GM23338 (cell line): ENCODE data around the gene APC. TPM values are rescaled to one million over a fixed set of nuclear protein-coding genes. Genes with fewer than 3 reads are reported as not detected.

Experiments
- ATAC-seq: fragments of 200-7000 bp; cut with Tn5 transposase; 3 replicates; pipeline ENCODE4 v1.9.1; 2020
- DNase-seq: peaks from one replicate; pipeline ENCODE4 v3.0.0-alpha.2; 2015; ENCODE audit warnings: low spot score
- H2AFZ ChIP-seq: fragments of 200-600 bp; sonication (generic); 2 replicates; pipeline ENCODE4 v1.8.0; 2016; ENCODE audit warnings: antibody characterized with exemption, mild to moderate bottlenecking, moderate library complexity
- H3F3A ChIP-seq: fragments of 200-600 bp; sonication (generic); replicated peaks from 2 replicates; pipeline ENCODE4 v1.8.0; 2017; ENCODE audit warnings: antibody characterized with exemption, mixed run types, low read depth
- H3K27ac ChIP-seq: fragments of 200-600 bp; sonication (generic); 2 replicates; pipeline ENCODE4 v1.6.1; 2016; ENCODE audit warnings: low read depth
- H3K27me3 ChIP-seq: fragments of 200-600 bp; sonication (generic); 2 replicates; pipeline ENCODE4 v1.8.0; 2016; ENCODE audit warnings: mild to moderate bottlenecking, mixed run types, moderate library complexity; ENCODE audit not compliant: insufficient read depth
- H3K36me3 ChIP-seq: fragments of 200-600 bp; sonication (generic); 2 replicates; pipeline ENCODE4 v1.8.0; 2016; ENCODE audit warnings: mild to moderate bottlenecking; ENCODE audit not compliant: insufficient read depth
- H3K4me1 ChIP-seq: fragments of 200-600 bp; sonication (generic); 2 replicates; pipeline ENCODE4 v1.8.0; 2016; ENCODE audit warnings: mild to moderate bottlenecking, moderate library complexity; ENCODE audit not compliant: insufficient read depth
- H3K4me2 ChIP-seq: fragments of 200-600 bp; sonication (generic); 2 replicates; pipeline ENCODE4 v1.7.1; 2017; ENCODE audit warnings: mixed run types
- H3K4me3 ChIP-seq: fragments of 200-600 bp; sonication (generic); 2 replicates; pipeline ENCODE4 v1.6.1; 2016; ENCODE audit warnings: mixed run types
- H3K79me2 ChIP-seq: fragments of 200-600 bp; sonication (generic); replicated peaks from 2 replicates; pipeline ENCODE4 v1.8.0; 2017; ENCODE audit warnings: mild to moderate bottlenecking; ENCODE audit not compliant: insufficient read depth
- H3K9me2 ChIP-seq: fragments of 200-600 bp; sonication (generic); 2 replicates; pipeline ENCODE4 v1.8.0; 2017; ENCODE audit not compliant: insufficient read depth
- H4K20me1 ChIP-seq: fragments of 200-600 bp; sonication (generic); replicated peaks from 2 replicates; pipeline ENCODE4 v1.8.0; 2017; ENCODE audit warnings: mild to moderate bottlenecking; ENCODE audit not compliant: insufficient read depth
- H3K27ac Mint-ChIP-seq: 2 replicates; pipeline ENCODE4 v1.8.0; 2020; ENCODE audit warnings: inconsistent platforms, mild to moderate bottlenecking, moderate library complexity, mixed read lengths
- H3K27me3 Mint-ChIP-seq: 3 replicates; pipeline ENCODE4 v1.8.0; 2022; ENCODE audit warnings: low read depth, mild to moderate bottlenecking, moderate library complexity, mixed read lengths, inconsistent platforms; ENCODE audit not compliant: insufficient read depth, poor library complexity
- H3K36me3 Mint-ChIP-seq: 3 replicates; pipeline ENCODE4 v1.8.0; 2021; ENCODE audit warnings: low read depth, mild to moderate bottlenecking, inconsistent platforms, moderate library complexity, mixed read lengths
- H3K4me1 Mint-ChIP-seq: 3 replicates; pipeline ENCODE4 v1.8.0; 2020; ENCODE audit warnings: mild to moderate bottlenecking, inconsistent platforms, mixed read lengths
- H3K4me3 Mint-ChIP-seq: 3 replicates; pipeline ENCODE4 v1.8.0; 2021; ENCODE audit warnings: moderate library complexity, mild to moderate bottlenecking, inconsistent platforms, mixed read lengths
- H3K9me3 Mint-ChIP-seq: 3 replicates; pipeline ENCODE4 v1.8.0; 2020; ENCODE audit warnings: moderate library complexity, mild to moderate bottlenecking, inconsistent platforms, mixed read lengths
- EZH2 ChIP-seq: fragments of 200-600 bp; sonication (generic); IDR thresholded peaks from one replicate; pipeline ENCODE4 v1.8.0; 2017; ENCODE audit warnings: antibody characterized with exemption, mild to moderate bottlenecking, low read depth; ENCODE audit not compliant: unreplicated experiment
- EZH2phosphoT487 ChIP-seq: fragments of 200-600 bp; sonication (generic); IDR thresholded peaks from one replicate; pipeline ENCODE4 v1.8.1; 2018; ENCODE audit warnings: antibody characterized with exemption; ENCODE audit not compliant: unreplicated experiment
- POLR2AphosphoS5 ChIP-seq: IDR thresholded peaks from 2 replicates; pipeline ENCODE4 v1.6.1; 2016; ENCODE audit warnings: antibody characterized with exemption, low read depth
- STAT1 ChIP-seq: IDR thresholded peaks from one replicate; pipeline ENCODE4 v1.6.1; 2016; ENCODE audit warnings: antibody characterized with exemption; ENCODE audit not compliant: unreplicated experiment
- ZNF114 ChIP-seq: fragments of 250-450 bp; sonication (Bioruptor Pico); IDR thresholded peaks from 2 replicates; pipeline ENCODE4 v1.5.0; 2020; ENCODE audit warnings: mild to moderate bottlenecking, moderate library complexity
- ZNF331 ChIP-seq: fragments of 250-450 bp; sonication (Bioruptor Pico); IDR thresholded peaks from 2 replicates; pipeline ENCODE4 v1.5.0; 2020; ENCODE audit warnings: low read depth, mild to moderate bottlenecking, moderate library complexity
- polyA plus RNA-seq: library from polyadenylated mRNA; unstranded; fragments of >200 nt; fragmentation: Nextera tagmentation; extraction: Ambion mirVana; gene quantifications from 2 replicates; pipeline ENCODE4 v1.2.1, GENCODE V29; 2016
- total RNA-seq: library from RNA; depleted of rRNA; stranded (reverse); fragments of >200 nt; shearing (Covaris generic); gene quantifications from 2 replicates; pipeline ENCODE4 v1.2.3, GENCODE V29; 2014
- TF ChIP-seq, protein P1 (sequence below): fragments of 250-450 bp; sonication (Bioruptor Pico); IDR thresholded peaks from 2 replicates; pipeline ENCODE4 v1.5.0; 2020; ENCODE audit warnings: mild to moderate bottlenecking, moderate library complexity

The APC gene
- total and polyA plus RNA-seq, 2 experiments from 2014 or later = 42.4 to 62.9 TPM

DNA sequence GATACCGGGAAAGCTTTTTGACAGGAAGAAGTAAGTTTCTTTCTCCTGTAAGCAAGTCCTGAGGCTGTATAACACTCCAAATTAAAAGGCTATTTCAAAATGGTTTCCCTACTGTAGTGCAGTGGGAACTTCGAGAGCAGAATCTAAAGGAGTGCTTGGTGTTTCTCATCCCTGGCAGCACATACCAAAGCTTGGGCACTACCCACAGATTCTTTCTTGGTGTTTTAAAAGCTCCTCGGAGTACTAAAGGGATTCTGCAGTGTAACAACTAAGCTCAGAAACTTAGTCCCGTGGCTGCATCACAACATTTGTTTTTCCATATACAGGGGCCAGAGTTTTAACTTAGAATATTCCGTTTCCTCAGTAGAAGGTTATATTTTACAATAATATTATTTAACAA is 5.6 kb upstream of the APC start (continued):
- TF ChIP-seq, protein P1, sequence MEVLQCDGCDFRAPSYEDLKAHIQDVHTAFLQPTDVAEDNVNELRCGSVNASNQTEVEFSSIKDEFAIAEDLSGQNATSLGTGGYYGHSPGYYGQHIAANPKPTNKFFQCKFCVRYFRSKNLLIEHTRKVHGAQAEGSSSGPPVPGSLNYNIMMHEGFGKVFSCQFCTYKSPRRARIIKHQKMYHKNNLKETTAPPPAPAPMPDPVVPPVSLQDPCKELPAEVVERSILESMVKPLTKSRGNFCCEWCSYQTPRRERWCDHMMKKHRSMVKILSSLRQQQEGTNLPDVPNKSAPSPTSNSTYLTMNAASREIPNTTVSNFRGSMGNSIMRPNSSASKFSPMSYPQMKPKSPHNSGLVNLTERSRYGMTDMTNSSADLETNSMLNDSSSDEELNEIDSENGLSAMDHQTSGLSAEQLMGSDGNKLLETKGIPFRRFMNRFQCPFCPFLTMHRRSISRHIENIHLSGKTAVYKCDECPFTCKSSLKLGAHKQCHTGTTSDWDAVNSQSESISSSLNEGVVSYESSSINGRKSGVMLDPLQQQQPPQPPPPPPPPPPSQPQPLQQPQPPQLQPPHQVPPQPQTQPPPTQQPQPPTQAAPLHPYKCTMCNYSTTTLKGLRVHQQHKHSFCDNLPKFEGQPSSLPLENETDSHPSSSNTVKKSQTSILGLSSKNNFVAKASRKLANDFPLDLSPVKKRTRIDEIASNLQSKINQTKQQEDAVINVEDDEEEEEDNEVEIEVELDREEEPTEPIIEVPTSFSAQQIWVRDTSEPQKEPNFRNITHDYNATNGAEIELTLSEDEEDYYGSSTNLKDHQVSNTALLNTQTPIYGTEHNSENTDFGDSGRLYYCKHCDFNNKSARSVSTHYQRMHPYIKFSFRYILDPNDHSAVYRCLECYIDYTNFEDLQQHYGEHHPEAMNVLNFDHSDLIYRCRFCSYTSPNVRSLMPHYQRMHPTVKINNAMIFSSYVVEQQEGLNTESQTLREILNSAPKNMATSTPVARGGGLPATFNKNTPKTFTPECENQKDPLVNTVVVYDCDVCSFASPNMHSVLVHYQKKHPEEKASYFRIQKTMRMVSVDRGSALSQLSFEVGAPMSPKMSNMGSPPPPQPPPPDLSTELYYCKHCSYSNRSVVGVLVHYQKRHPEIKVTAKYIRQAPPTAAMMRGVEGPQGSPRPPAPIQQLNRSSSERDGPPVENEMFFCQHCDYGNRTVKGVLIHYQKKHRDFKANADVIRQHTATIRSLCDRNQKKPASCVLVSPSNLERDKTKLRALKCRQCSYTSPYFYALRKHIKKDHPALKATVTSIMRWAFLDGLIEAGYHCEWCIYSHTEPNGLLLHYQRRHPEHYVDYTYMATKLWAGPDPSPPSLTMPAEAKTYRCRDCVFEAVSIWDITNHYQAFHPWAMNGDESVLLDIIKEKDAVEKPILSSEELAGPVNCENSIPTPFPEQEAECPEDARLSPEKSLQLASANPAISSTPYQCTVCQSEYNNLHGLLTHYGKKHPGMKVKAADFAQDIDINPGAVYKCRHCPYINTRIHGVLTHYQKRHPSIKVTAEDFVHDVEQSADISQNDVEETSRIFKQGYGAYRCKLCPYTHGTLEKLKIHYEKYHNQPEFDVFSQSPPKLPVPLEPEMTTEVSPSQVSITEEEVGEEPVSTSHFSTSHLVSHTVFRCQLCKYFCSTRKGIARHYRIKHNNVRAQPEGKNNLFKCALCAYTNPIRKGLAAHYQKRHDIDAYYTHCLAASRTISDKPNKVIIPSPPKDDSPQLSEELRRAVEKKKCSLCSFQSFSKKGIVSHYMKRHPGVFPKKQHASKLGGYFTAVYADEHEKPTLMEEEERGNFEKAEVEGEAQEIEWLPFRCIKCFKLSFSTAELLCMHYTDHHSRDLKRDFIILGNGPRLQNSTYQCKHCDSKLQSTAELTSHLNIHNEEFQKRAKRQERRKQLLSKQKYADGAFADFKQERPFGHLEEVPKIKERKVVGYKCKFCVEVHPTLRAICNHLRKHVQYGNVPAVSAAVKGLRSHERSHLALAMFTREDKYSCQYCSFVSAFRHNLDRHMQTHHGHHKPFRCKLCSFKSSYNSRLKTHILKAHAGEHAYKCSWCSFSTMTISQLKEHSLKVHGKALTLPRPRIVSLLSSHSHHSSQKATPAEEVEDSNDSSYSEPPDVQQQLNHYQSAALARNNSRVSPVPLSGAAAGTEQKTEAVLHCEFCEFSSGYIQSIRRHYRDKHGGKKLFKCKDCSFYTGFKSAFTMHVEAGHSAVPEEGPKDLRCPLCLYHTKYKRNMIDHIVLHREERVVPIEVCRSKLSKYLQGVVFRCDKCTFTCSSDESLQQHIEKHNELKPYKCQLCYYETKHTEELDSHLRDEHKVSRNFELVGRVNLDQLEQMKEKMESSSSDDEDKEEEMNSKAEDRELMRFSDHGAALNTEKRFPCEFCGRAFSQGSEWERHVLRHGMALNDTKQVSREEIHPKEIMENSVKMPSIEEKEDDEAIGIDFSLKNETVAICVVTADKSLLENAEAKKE = no peak
- TF ChIP-seq POLR2AphosphoS5 (no peak), EZH2phosphoT487 (no peak), ZNF114 (CRISPR knock-in tag) (no peak), STAT1 (no peak), EZH2 (no peak), ZNF331 (CRISPR knock-in tag) (no peak)

- Histone ChIP-seq H3K79me2 (peaks cover 72% of the 10 kb centered on the region), H3K4me2 (no peak overlapping the region), H3K27ac (no peak overlapping the region), H3K9me2 (no peaks in the 10 kb centered on the region), H3F3A (peaks cover 8% of the 10 kb centered on the region), H2AFZ (no peak overlapping the region), H3K4me1 (peaks cover 22% of the 10 kb centered on the region), H3K4me3 (no peak overlapping the region), H4K20me1 (no peaks in the 10 kb centered on the region), H3K36me3 (no peaks in the 10 kb centered on the region), H3K27me3 (no peaks in the 10 kb centered on the region)
- Mint-ChIP-seq H3K4me1 (peaks cover 18% of the 10 kb centered on the region), H3K27ac (no peak overlapping the region), H3K36me3 (no peaks in the 10 kb centered on the region), H3K27me3 (peaks cover 3% of the 10 kb centered on the region), H3K9me3 (no peaks in the 10 kb centered on the region), H3K4me3 (no peak overlapping the region)
- no peak for DNase-seq
- ATAC-seq = no peak
- TF ChIP-seq, protein P1 = no peak
- TF ChIP-seq ZNF114 (CRISPR knock-in tag) = no peak
Observed at GRCh38 chr5:112733586-112733985, 4.1 kb upstream of the APC start.
